T-cell (primary cell): ENCODE results near the gene HCFC1R1. TPM values are rescaled to one million over a fixed set of nuclear protein-coding genes. Genes with fewer than 3 reads are reported as not detected.

Experiments used
- ATAC-seq, 4 experiments: fragments of 200-7000 bp in 3 of 4; fragments of 150-1000 bp in 1 of 4; cut with Tn5 transposase; replicated peaks in 1 of 4; 1 replicate in 3 of 4; 2 replicates in 1 of 4; pipeline ENCODE4 v1.10.0; 2021; ENCODE audit warnings: moderate library complexity in 3 of 4, mild to moderate bottlenecking in 2 of 4, moderate number of reproducible peaks in 1 of 4
- CTCF ChIA-PET, 2 donors: fragments of 300-600 bp; sonication (Branson Sonifier 250); formaldehyde crosslinking; loops; one replicate each; lab custom pipeline; 2022; ENCODE audit warnings: antibody characterized with exemption in 2 of 2; lab: Charles Lee
- POLR2A ChIA-PET, 2 donors: fragments of 300-600 bp; sonication (Branson Sonifier 250); formaldehyde crosslinking; loops; one replicate each; lab custom pipeline; 2022; ENCODE audit warnings: antibody characterized with exemption in 2 of 2; lab: Charles Lee
- DNase-seq, 35 experiments: peaks; one replicate each; pipeline versions ENCODE4 v3.0.0 to v3.0.0-alpha.2; 2013 to 2023
- H3K27ac ChIP-seq: one replicate; pipeline ENCODE4 v1.5.1; 2013; ENCODE audit warnings: low read length
- H3K27me3 ChIP-seq, 2 experiments: replicated peaks in 1 of 2; 1 replicate in 1 of 2; 2 replicates in 1 of 2; pipeline versions ENCODE4 v1.6.1 to v1.7.0; 2013; ENCODE audit warnings: low read length in 1 of 2, mixed read lengths in 1 of 2; ENCODE audit not compliant: control insufficient read depth in 2 of 2, insufficient read depth in 2 of 2; ENCODE audit errors: extremely low read depth in 1 of 2
- H3K36me3 ChIP-seq, 2 donors: 1 replicate in 1 of 2; 2 replicates in 1 of 2; pipeline versions ENCODE4 v1.6.1 to v1.7.0; 2013; ENCODE audit warnings: low read length in 1 of 2; ENCODE audit not compliant: control insufficient read depth in 2 of 2, insufficient read depth in 1 of 2; ENCODE audit errors: extremely low read depth in 1 of 2
- H3K4me1 ChIP-seq, 2 experiments: 1 replicate in 1 of 2; 2 replicates in 1 of 2; pipeline versions ENCODE4 v1.6.1 to v1.7.0; 2013; ENCODE audit warnings: low read length in 2 of 2, mixed read lengths in 1 of 2; ENCODE audit not compliant: insufficient read depth in 2 of 2, control insufficient read depth in 1 of 2; ENCODE audit errors: extremely low read depth in 1 of 2
- H3K4me3 ChIP-seq, 2 donors: 1 replicate in 1 of 2; 2 replicates in 1 of 2; pipeline versions ENCODE4 v1.5.1 to v1.7.0; 2013; ENCODE audit warnings: mild to moderate bottlenecking in 2 of 2, low read length in 1 of 2, moderate library complexity in 1 of 2; ENCODE audit not compliant: control insufficient read depth in 1 of 2; ENCODE audit errors: extremely low read depth in 1 of 2
- H3K9me3 ChIP-seq: 2 replicates; pipeline ENCODE4 v1.7.0; 2013
- H3K27ac Mint-ChIP-seq, 2 donors: one replicate each; pipeline ENCODE4 v1.8.0; 2020 to 2021; ENCODE audit warnings: mild to moderate bottlenecking in 2 of 2, mixed read lengths in 2 of 2
- H3K27me3 Mint-ChIP-seq, 2 donors: one replicate each; pipeline ENCODE4 v1.8.0; 2021 to 2022; ENCODE audit warnings: mixed read lengths in 2 of 2
- H3K36me3 Mint-ChIP-seq: one replicate; pipeline ENCODE4 v1.8.0; 2021; ENCODE audit warnings: mixed read lengths
- H3K4me1 Mint-ChIP-seq, 3 donors: one replicate each; pipeline ENCODE4 v1.8.0; 2020 to 2022; ENCODE audit warnings: mixed read lengths in 3 of 3, mild to moderate bottlenecking in 1 of 3
- H3K4me3 Mint-ChIP-seq, 3 donors: one replicate each; pipeline ENCODE4 v1.8.0; 2020 to 2022; ENCODE audit warnings: mild to moderate bottlenecking in 3 of 3, mixed read lengths in 3 of 3, moderate library complexity in 3 of 3
- H3K9me3 Mint-ChIP-seq, 3 donors: one replicate each; pipeline ENCODE4 v1.8.0; 2020 to 2022; ENCODE audit warnings: mixed read lengths in 3 of 3
- WGBS: methylation state at CpG from one replicate; pipeline ENCODE4 v1.1.5; 2013; ENCODE audit warnings: missing lambda C conversion rate; ENCODE audit not compliant: insufficient coverage; 5-methylcytosine and 5-hydroxymethylcytosine counted together
- total RNA-seq, 35 experiments: library from RNA in 6 of 35; stranded (reverse) in 6 of 35; fragments of 120-200 nt in 1 of 35; gene quantifications; one replicate each; pipeline versions ENCODE4 v1.2.1 to v1.2.4 and lab custom pipeline; 2013 to 2026

The HCFC1R1 gene
- total RNA-seq, 5 donors from 2014 or later (not counting 1 experiment from before 2014, with no cell fraction given) = 11.4 to 25.9 (median 22.3) TPM

DNA sequence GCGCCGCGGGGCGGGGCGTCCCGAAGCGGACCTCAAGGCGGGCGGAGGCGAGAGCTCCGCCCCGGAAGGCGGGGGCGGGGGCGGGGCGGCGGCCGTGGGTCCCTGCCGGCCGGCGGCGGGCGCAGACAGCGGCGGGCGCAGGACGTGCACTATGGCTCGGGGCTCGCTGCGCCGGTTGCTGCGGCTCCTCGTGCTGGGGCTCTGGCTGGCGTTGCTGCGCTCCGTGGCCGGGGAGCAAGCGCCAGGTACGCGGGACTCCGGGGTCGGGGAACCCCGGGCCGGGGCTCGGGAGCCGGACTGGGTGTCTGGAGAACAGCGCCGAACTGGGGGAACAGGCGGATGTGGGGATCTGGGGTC, 3.5 kb downstream of the HCFC1R1 start, which contains the start of gene TNFRSF12A:
TSS of gene TNFRSF12A (plus strand) at position 122 of the 357 bp plus-strand sequence. CDS start at position 152, 30 bp downstream.
- Mint-ChIP-seq H3K27ac (peak within 1 kb of the TSS; percentile 89 to 99), H3K9me3 (no peaks in the 10 kb centered on the region), H3K27me3 (peaks cover 0 to 7% of the 10 kb centered on the region in 2 donors), H3K4me3 (peak within 1 kb of the TSS; percentile 80 to 91 (median 83)), H3K36me3 (peaks cover 3% of the 10 kb centered on the region), H3K4me1 (peaks cover 38 to 53% (median 44%) of the 10 kb centered on the region in 3 donors)
- Histone ChIP-seq H3K27ac (peak within 1 kb of the TSS; percentile 85), H3K36me3 (peaks cover 0 to 1% of the 10 kb centered on the region in 2 donors), H3K4me3 (peak within 1 kb of the TSS; percentile 59 to 64), H3K27me3 (peaks cover 0 to 22% of the 10 kb centered on the region in 2 experiments), H3K9me3 (no peaks in the 10 kb centered on the region), H3K4me1 (peaks cover 21 to 74% of the 10 kb centered on the region in 2 experiments)
- DNase-seq (peak in 31 of 35 experiments; percentile 18 to 85 (median 41)), ATAC-seq (peak; percentile 5 to 26 (median 12))
- WGBS = 0% methylated on average over 36 of the region's 49 CpGs
- ChIA-PET CTCF (interaction anchor here in 1 of 2 donors (0.6 to 1.4 kb wide), 5 partner anchors 8 to 113 kb away, joined by 3 to 8 read pairs (median 3); no protein-coding TSS in a partner anchor), POLR2A (no interaction called here)

DNA sequence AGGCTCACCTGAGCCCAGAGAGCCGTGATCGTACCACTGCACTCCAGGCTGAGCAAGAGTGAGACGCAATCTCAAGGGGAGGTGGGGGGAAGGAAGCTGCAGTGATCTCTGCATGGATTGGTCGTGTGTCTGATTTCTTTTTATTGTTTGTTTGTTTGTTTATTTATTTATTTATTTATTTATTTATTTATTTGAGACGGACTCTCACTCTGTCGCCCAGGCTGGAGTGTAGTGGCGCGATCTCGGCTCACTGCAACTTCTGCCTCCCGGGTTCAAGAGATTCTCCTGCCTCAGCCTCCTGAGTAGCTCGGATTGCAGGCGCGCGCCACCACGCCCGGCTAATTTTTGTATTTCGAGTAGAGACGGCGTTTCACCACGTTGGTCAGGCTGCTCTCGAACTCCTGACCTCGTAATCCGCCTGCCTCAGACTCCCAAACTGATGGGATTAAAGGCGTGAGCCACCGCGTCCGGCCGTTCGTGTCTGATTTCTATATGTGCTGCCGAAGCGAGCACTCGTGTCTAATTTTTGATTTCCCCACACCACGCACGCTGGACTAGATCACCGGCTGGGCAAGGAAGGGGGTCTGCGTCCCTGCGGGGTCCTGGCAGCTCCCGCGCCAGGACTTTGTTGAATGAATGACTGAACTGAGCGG, 4.0 kb downstream of the HCFC1R1 start:
- POLR2A ChIA-PET = interaction anchor here in 1 of 2 donors (0.6 kb wide), 1 partner anchor 500 kb away, joined by 3 read pairs; no protein-coding TSS in a partner anchor

DNA sequence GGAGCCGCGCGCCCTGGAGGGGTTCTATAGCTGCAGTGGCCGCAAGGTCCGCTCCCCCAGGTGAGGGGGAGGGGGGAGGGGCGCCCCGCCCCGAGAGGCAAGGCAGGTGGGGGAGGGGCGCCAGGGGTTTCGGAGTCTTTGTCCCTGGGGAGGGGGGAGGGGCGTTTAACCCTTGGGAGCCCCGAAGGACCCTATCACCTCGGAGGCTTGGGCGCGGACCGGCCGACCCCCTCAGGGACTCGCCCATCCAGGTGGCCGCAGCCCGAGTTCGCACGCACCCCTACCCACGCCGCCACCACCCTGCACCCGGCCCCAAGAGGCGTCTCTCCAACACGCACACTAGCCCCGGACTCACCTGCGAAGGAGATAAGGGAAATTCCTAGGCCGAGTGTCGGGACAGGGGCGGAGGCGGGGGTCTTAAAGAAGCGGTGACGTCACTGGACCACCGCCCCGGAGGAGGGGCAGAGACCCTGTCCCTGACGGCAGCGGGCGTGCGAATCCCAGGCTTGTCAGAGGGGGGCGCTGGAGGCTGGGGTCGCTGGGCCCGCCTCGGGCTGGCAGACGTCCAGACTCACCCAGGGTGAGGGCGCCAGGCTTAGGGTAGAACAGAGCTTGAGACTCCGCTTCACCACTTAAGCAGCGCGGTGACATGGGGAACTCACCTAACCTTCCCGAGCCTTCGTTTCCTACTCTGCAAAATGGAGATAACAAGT, 5.8 kb downstream of the HCFC1R1 start, which contains the start of gene CLDN6:
TSS of gene CLDN6 (minus strand) at position 390 of the 713 bp plus-strand sequence. CDS start 2,162 bp downstream, outside the sequence.
- Mint-ChIP-seq H3K4me1 (peaks cover 25 to 38% (median 31%) of the 10 kb centered on the region in 3 donors), H3K36me3 (no peaks in the 10 kb centered on the region), H3K27me3 (peaks cover 0 to 13% of the 10 kb centered on the region in 2 donors), H3K4me3 (peak within 1 kb of the TSS in 2 of 3 donors; percentile 22 to 24), H3K9me3 (no peaks in the 10 kb centered on the region), H3K27ac (no peak within 1 kb of the TSS)
- DNase-seq = peak in 3 of 35 experiments; percentile 26 to 48 (median 29)
- ChIA-PET POLR2A (no interaction called here), CTCF (no interaction called here)
- Histone ChIP-seq H3K36me3 (no peaks in the 10 kb centered on the region), H3K9me3 (no peaks in the 10 kb centered on the region), H3K4me3 (no peak within 1 kb of the TSS), H3K27ac (no peak within 1 kb of the TSS), H3K27me3 (peaks cover 0 to 37% of the 10 kb centered on the region in 2 experiments), H3K4me1 (peaks cover 16 to 54% of the 10 kb centered on the region in 2 experiments)
- WGBS = 12% methylated on average over 22 of the region's 52 CpGs
- ATAC-seq = no peak

More for the DNA sequence above, 4.0 kb downstream of the HCFC1R1 start:
- WGBS = 28% methylated on average over 37 of the region's 40 CpGs
- Mint-ChIP-seq H3K9me3 (no peaks in the 10 kb centered on the region), H3K4me3 (peak overlapping the region; percentile 76 to 83 (median 80)), H3K27ac (peak overlapping the region; percentile 59 to 75), H3K4me1 (peaks cover 38 to 51% (median 44%) of the 10 kb centered on the region in 3 donors), H3K27me3 (peaks cover 0 to 7% of the 10 kb centered on the region in 2 donors), H3K36me3 (peaks cover 3% of the 10 kb centered on the region)
- Histone ChIP-seq H3K9me3 (no peaks in the 10 kb centered on the region), H3K4me3 (peak overlapping the region; percentile 59 to 64), H3K27ac (no peak overlapping the region), H3K27me3 (peaks cover 0 to 22% of the 10 kb centered on the region in 2 experiments), H3K36me3 (no peaks in the 10 kb centered on the region), H3K4me1 (peaks cover 21 to 69% of the 10 kb centered on the region in 2 experiments)
- ATAC-seq (no peak), DNase-seq (no peak)
- CTCF ChIA-PET = interaction anchor here in 1 of 2 donors (0.6 to 1.4 kb wide), 4 partner anchors 8 to 114 kb away, joined by 3 to 8 read pairs (median 4); no protein-coding TSS in a partner anchor

DNA sequence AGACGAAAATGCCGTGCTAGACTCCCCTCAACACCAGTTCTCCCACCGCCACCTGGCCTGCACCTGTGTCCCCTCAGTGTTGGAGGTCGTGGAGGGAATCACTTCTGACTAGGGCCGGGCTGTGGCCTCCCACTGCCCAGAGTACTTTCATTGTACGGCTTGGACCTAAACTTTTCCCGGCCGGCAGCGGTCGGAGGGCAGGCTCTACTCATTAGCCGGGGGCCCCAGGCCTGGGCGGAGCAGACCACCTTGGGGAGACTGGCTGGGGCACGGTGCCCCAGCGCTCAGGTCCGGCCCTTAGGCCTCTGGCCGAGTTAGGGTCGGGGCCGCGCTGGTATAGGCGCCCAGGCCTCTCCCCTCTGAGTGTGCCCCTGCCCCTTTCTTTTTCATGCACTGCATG, 6.4 kb downstream of the HCFC1R1 start:
- peaks cover 0 to 42% of the 10 kb centered on the region in 2 experiments for H3K27me3 ChIP-seq
- Mint-ChIP-seq H3K4me1 (peaks cover 19 to 32% (median 28%) of the 10 kb centered on the region in 3 donors), H3K9me3 (no peaks in the 10 kb centered on the region), H3K4me3 (no peak overlapping the region), H3K27me3 (peaks cover 0 to 16% of the 10 kb centered on the region in 2 donors), H3K27ac (no peak overlapping the region), H3K36me3 (no peaks in the 10 kb centered on the region)
- ATAC-seq (no peak), DNase-seq (no peak)
- 93% methylated on average over 20 of the region's 20 CpGs for WGBS
- no peak overlapping the region for H3K27ac ChIP-seq
- peaks cover 16 to 54% of the 10 kb centered on the region in 2 experiments for H3K4me1 ChIP-seq
- H3K4me3 ChIP-seq = no peak overlapping the region
- H3K9me3 ChIP-seq = no peaks in the 10 kb centered on the region
- no peaks in the 10 kb centered on the region for H3K36me3 ChIP-seq
- ChIA-PET POLR2A (no interaction called here), CTCF (no interaction called here)

DNA sequence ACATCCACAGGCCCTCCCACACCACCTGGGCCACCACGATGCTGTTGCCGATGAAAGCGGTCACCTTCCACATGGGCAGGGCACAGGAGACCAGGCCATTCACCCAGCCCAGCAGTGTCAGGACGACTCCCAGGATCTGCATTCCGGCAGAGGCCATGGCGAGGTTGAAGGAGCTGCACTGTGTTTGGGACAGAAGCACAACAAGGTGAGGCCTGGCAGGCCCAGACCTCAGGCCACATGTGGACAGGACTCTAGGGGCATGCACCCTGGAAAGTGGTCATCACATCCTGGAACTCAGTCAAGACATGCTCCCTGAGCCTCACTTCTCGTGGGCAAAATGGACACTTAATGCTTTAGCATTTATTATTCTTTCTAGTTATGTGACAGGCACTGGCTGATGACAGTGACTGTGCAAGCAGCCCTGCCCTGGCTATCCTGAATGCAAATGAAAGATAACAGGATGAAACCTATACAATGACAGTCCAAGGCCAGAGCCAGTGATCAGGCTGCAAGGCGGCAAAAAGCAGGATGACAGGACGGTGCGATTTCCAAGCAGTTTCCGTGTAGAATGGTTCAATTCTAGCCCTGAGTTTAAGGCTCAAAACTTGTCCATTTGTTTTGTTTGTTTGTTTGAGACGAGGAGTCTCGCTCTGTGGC, 7.7 kb downstream of the HCFC1R1 start:
- Histone ChIP-seq H3K4me3 (no peak overlapping the region), H3K4me1 (peaks cover 7 to 47% of the 10 kb centered on the region in 2 experiments), H3K9me3 (no peaks in the 10 kb centered on the region), H3K36me3 (no peaks in the 10 kb centered on the region), H3K27me3 (peaks cover 0 to 56% of the 10 kb centered on the region in 2 experiments), H3K27ac (no peak overlapping the region)
- Mint-ChIP-seq H3K4me3 (no peak overlapping the region), H3K9me3 (no peaks in the 10 kb centered on the region), H3K27me3 (peaks cover 0 to 20% of the 10 kb centered on the region in 2 donors), H3K4me1 (peaks cover 6 to 19% (median 18%) of the 10 kb centered on the region in 3 donors), H3K27ac (no peak overlapping the region), H3K36me3 (no peaks in the 10 kb centered on the region)
- CTCF ChIA-PET = no interaction called here
- POLR2A ChIA-PET = no interaction called here
- DNase-seq (no peak), ATAC-seq (no peak)
- WGBS = 87% methylated on average over 9 of the region's 13 CpGs
